Hepatocyte (in vitro differentiated cells): ENCODE measurements around the gene CHST11. TPM values are rescaled to one million over a fixed set of nuclear protein-coding genes. Genes with fewer than 3 reads are reported as not detected.
"Not testable (repeated sequence)": the region's sequence is repeated elsewhere in the genome, so short reads cannot be mapped to it uniquely, and the experiment has no call there.

Experiments
- DNase-seq: peaks from one replicate; pipeline ENCODE4 v3.0.0-alpha.2; 2016; ENCODE audit warnings: low spot score
- H2AFZ ChIP-seq: fragments of 200-600 bp; sonication (generic); 2 replicates; pipeline ENCODE4 v1.6.0; 2016; ENCODE audit warnings: antibody characterized with exemption, mild to moderate bottlenecking
- H3K27ac ChIP-seq: fragments of 200-600 bp; sonication (generic); 2 replicates; pipeline ENCODE4 v1.5.1; 2016; ENCODE audit warnings: mild to moderate bottlenecking
- H3K27me3 ChIP-seq: fragments of 200-600 bp; sonication (generic); 2 replicates; pipeline ENCODE4 v1.6.1; 2016
- H3K36me3 ChIP-seq: fragments of 200-600 bp; sonication (generic); replicated peaks from 2 replicates; pipeline ENCODE4 v1.5.1; 2016; ENCODE audit warnings: low read depth; ENCODE audit not compliant: insufficient read depth
- H3K4me1 ChIP-seq: fragments of 200-600 bp; sonication (generic); 2 replicates; pipeline ENCODE4 v1.5.1; 2016; ENCODE audit warnings: mild to moderate bottlenecking, moderate library complexity; ENCODE audit not compliant: insufficient read depth
- H3K4me2 ChIP-seq: fragments of 200-600 bp; sonication (generic); 2 replicates; pipeline ENCODE4 v1.6.0; 2016
- H3K4me3 ChIP-seq: fragments of 200-600 bp; sonication (generic); 2 replicates; pipeline ENCODE4 v1.5.1; 2016; ENCODE audit warnings: mild to moderate bottlenecking
- H3K79me2 ChIP-seq: fragments of 200-600 bp; sonication (generic); 2 replicates; pipeline ENCODE4 v1.6.0; 2017; ENCODE audit warnings: mild to moderate bottlenecking
- H3K9me2 ChIP-seq: fragments of 200-600 bp; sonication (generic); replicated peaks from 2 replicates; pipeline ENCODE4 v1.6.0; 2017; ENCODE audit warnings: mild to moderate bottlenecking; ENCODE audit not compliant: insufficient read depth
- H3K9me3 ChIP-seq: fragments of 200-600 bp; sonication (generic); 2 replicates; pipeline ENCODE4 v1.5.1; 2016; ENCODE audit warnings: low read depth, mild to moderate bottlenecking
- H4K20me1 ChIP-seq: fragments of 200-600 bp; sonication (generic); 2 replicates; pipeline ENCODE4 v1.6.0; 2016; ENCODE audit warnings: mild to moderate bottlenecking; ENCODE audit not compliant: insufficient read depth, poor library complexity, severe bottlenecking
- EZH2 ChIP-seq: fragments of 200-600 bp; sonication (generic); IDR thresholded peaks from 2 replicates; pipeline ENCODE4 v1.6.1; 2016; ENCODE audit warnings: antibody characterized with exemption, mild to moderate bottlenecking, borderline replicate concordance
- EZH2phosphoT487 ChIP-seq: fragments of 200-600 bp; sonication (generic); IDR thresholded peaks from one replicate; pipeline ENCODE4 v1.6.1; 2018; ENCODE audit warnings: antibody characterized with exemption, mild to moderate bottlenecking, low read depth, moderate library complexity; ENCODE audit not compliant: unreplicated experiment, severe bottlenecking
- WGBS: methylation state at CpG from one replicate; pipeline ENCODE4 v1.1.6; 2016; ENCODE audit warnings: low lambda C conversion rate; ENCODE audit errors: missing lambda C conversion rate; 5-methylcytosine and 5-hydroxymethylcytosine counted together
- polyA plus RNA-seq: library from polyadenylated mRNA; unstranded; fragments of >200 nt; fragmentation: Nextera tagmentation; extraction: Ambion mirVana; gene quantifications from 2 replicates; pipeline ENCODE4 v1.2.1, GENCODE V29; 2016
- total RNA-seq: library from RNA; depleted of rRNA; stranded (reverse); fragments of >200 nt; gene quantifications from 2 replicates; pipeline ENCODE4 v1.2.3, GENCODE V29; 2014
- TF ChIP-seq, protein P1 (sequence below): fragments of 200-600 bp; sonication (generic); IDR thresholded peaks from 2 replicates; pipeline ENCODE4 v1.5.1; 2016; ENCODE audit warnings: antibody characterized with exemption, mild to moderate bottlenecking; ENCODE audit not compliant: poor library complexity

CHST11 gene
- total and polyA plus RNA-seq, 2 experiments from 2014 or later = 5.2 to 8.9 TPM

DNA sequence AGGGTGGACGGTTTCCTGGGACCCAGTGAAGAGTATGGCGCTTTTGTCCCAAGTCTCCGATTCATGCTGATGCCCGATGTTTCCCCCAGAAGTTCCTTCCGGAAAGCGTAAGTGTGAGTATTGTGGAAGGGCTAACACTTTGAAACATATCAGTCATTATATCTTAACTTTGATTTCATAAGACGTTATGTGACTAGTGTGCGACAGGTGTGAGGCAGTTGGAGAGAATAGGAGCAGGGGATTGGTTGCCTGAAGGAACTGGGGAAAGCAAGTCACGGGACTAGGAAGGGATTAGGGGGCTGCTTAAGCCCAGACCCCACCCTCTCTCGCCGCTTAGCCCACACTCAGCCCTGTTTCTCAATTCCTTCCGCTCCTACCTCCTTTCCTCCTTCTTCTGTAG is 154.9 kb downstream of the CHST11 start:
- Histone ChIP-seq H3K79me2 (no peaks in the 10 kb centered on the region), H3K4me1 (no peaks in the 10 kb centered on the region), H3K27ac (no peak overlapping the region), H3K4me2 (no peak overlapping the region), H3K36me3 (no peaks in the 10 kb centered on the region), H2AFZ (no peak overlapping the region), H4K20me1 (no peaks in the 10 kb centered on the region), H3K9me2 (no peaks in the 10 kb centered on the region), H3K4me3 (no peak overlapping the region), H3K27me3 (no peaks in the 10 kb centered on the region), H3K9me3 (no peaks in the 10 kb centered on the region)
- DNase-seq = no peak
- WGBS = 98% methylated on average over 12 of the region's 12 CpGs
- TF ChIP-seq EZH2phosphoT487 = no peak
- TF ChIP-seq EZH2 = no peak
- TF ChIP-seq, protein P1, sequence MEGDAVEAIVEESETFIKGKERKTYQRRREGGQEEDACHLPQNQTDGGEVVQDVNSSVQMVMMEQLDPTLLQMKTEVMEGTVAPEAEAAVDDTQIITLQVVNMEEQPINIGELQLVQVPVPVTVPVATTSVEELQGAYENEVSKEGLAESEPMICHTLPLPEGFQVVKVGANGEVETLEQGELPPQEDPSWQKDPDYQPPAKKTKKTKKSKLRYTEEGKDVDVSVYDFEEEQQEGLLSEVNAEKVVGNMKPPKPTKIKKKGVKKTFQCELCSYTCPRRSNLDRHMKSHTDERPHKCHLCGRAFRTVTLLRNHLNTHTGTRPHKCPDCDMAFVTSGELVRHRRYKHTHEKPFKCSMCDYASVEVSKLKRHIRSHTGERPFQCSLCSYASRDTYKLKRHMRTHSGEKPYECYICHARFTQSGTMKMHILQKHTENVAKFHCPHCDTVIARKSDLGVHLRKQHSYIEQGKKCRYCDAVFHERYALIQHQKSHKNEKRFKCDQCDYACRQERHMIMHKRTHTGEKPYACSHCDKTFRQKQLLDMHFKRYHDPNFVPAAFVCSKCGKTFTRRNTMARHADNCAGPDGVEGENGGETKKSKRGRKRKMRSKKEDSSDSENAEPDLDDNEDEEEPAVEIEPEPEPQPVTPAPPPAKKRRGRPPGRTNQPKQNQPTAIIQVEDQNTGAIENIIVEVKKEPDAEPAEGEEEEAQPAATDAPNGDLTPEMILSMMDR = no peak

DNA sequence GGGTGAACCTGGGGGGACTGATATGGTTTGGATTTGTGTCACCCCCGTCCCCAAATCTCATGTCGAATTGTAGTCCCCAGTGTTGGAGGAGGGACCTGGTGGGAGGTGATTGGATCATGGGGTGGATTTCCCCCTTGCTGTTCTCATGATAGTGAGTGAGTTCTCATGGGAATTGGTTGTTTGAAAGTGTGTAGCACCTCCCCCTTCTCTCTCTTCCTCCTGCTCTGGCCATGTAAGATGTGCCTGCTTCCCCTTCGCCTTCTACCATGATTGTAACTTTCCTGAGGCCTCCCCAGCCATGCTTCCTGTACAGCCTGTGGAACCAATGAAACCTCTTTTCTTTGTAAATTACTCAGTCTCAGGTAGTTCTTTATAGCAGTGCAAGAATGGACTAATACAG is 156.6 kb downstream of the CHST11 start:
- not testable (repeated sequence) for H3K4me2 ChIP-seq, H3K27me3 ChIP-seq, H3K79me2 ChIP-seq, H3K4me3 ChIP-seq, H3K36me3 ChIP-seq, H3K9me2 ChIP-seq, H3K9me3 ChIP-seq, DNase-seq, H2AFZ ChIP-seq, H4K20me1 ChIP-seq, H3K4me1 ChIP-seq, H3K27ac ChIP-seq
- WGBS = 94% methylated on average over 3 of the region's 3 CpGs

DNA sequence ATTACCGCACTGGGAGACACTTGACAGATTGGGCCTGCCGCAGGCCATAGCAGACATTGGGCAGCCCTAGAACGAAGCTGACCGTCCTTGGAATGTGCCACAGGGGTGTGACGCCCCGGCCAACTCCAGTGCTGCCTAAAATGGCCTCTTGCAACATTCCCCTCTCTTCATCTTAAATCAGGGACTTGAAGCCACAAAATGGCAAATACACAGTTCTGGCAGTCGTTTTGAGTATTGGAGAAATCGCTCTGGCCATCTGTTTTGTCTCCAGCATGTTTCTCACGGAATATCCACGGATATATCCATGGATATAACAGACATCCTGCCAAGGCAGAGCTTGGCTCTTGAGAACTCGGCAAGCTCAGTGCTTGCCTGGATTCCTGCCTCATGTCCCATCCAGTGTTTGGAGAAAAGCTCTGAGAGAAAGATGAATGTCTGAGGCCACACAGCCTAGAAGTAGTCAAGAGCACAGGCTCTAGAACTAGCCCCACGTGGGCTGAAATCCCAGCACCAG is 158.4 kb downstream of the CHST11 start:
- Histone ChIP-seq H3K4me3 (no peak overlapping the region), H3K9me3 (no peaks in the 10 kb centered on the region), H2AFZ (no peak overlapping the region), H3K27ac (no peak overlapping the region), H3K4me1 (no peaks in the 10 kb centered on the region), H3K79me2 (no peaks in the 10 kb centered on the region), H4K20me1 (no peaks in the 10 kb centered on the region), H3K36me3 (no peaks in the 10 kb centered on the region), H3K27me3 (no peaks in the 10 kb centered on the region), H3K4me2 (no peak overlapping the region), H3K9me2 (no peaks in the 10 kb centered on the region)
- DNase-seq = no peak
- WGBS = 67% methylated on average over 12 of the region's 12 CpGs
- TF ChIP-seq EZH2 (no peak), EZH2phosphoT487 (no peak)
- TF ChIP-seq, protein P1 = no peak

DNA sequence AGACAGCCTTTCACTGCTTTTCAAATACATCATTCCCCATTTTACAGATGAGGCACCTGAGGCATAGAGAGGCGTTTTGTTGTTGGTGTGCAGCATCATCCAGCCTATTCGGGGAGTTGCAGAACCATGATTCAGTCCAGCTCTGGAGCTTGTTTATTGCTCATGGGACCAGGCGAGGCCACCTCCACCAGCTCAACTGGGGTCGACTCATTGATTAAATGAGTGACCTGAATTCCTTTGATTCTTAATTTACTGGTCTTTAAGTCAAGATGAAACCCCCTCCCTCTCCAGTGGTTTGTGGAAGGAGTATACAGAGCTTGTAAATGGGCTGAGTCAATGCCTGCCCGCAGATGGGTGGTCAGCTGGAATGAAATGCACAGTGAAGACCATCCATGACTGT is 161.9 kb downstream of the CHST11 start:
- Histone ChIP-seq H3K27me3 (no peaks in the 10 kb centered on the region), H3K4me1 (no peaks in the 10 kb centered on the region), H3K4me2 (no peak overlapping the region), H4K20me1 (no peaks in the 10 kb centered on the region), H3K36me3 (no peaks in the 10 kb centered on the region), H3K79me2 (no peaks in the 10 kb centered on the region), H2AFZ (no peak overlapping the region), H3K9me2 (no peaks in the 10 kb centered on the region), H3K9me3 (no peaks in the 10 kb centered on the region), H3K4me3 (no peak overlapping the region), H3K27ac (no peak overlapping the region)
- no peak for TF ChIP-seq EZH2phosphoT487
- no peak for TF ChIP-seq EZH2
- DNase-seq = no peak
- WGBS = 66% methylated on average over 5 of the region's 5 CpGs
